SK-N-SH (cell line): ENCODE measurements around the gene S100A9. TPM values are rescaled to one million over a fixed set of nuclear protein-coding genes. Genes with fewer than 3 reads are reported as not detected.

ENCODE experiments used
- CTCF ChIA-PET: fragments of 300-600, 350-600 bp; formaldehyde crosslinking; extraction: SDS; loops from one replicate; lab custom pipeline; 2021; lab: Yijun Ruan, JAX
- POLR2A ChIA-PET: fragments of 350-600 bp; sonication (Branson Sonifier 250); formaldehyde crosslinking; extraction: SDS; loops from one replicate; lab custom pipeline; 2020; ENCODE audit warnings: antibody characterized with exemption, inconsistent platforms; lab: Yijun Ruan, JAX
- DNase-seq: peaks from one replicate; pipeline ENCODE4 v3.0.0; 2012
- H2AFZ ChIP-seq: fragments of 200-600 bp; sonication (generic); 2 replicates; pipeline ENCODE4 v1.8.1; 2016; ENCODE audit warnings: antibody characterized with exemption, mild to moderate bottlenecking, low read depth
- H3F3A ChIP-seq: fragments of 200-600 bp; sonication (generic); replicated peaks from 2 replicates; pipeline ENCODE3; 2016; ENCODE audit warnings: antibody characterized with exemption, mild to moderate bottlenecking; ENCODE audit not compliant: insufficient read depth
- H3K27ac ChIP-seq, 2 experiments: fragments of 200-500 bp in 1 of 2; fragments of 200-600 bp in 1 of 2; sonication (Bioruptor generic) in 1 of 2; sonication (generic), shearing (Covaris generic) in 1 of 2; 2 replicates each; pipeline versions ENCODE4 v1.5.1 to v1.6.1; 2014 to 2016; ENCODE audit warnings: low read depth in 2 of 2, inconsistent platforms in 1 of 2, low read length in 1 of 2, mild to moderate bottlenecking in 1 of 2, mixed read lengths in 1 of 2
- H3K27me3 ChIP-seq: fragments of 200-600 bp; sonication (generic), shearing (Covaris generic); 2 replicates; pipeline ENCODE4 v1.6.1; 2016; ENCODE audit warnings: mixed run types; ENCODE audit not compliant: insufficient read depth
- H3K36me3 ChIP-seq, 2 experiments: fragments of 200-500 bp in 1 of 2; fragments of 200-600 bp in 1 of 2; sonication (Bioruptor generic) in 1 of 2; sonication (generic) in 1 of 2; replicated peaks in 1 of 2; 2 replicates each; pipeline versions ENCODE3 to v1.5.1; 2014 to 2016; ENCODE audit warnings: low read length in 1 of 2, mild to moderate bottlenecking in 1 of 2; ENCODE audit not compliant: insufficient read depth in 2 of 2, control insufficient read depth in 1 of 2
- H3K4me1 ChIP-seq, 2 experiments: fragments of 200-500 bp in 1 of 2; fragments of 200-600 bp in 1 of 2; sonication (Bioruptor generic) in 1 of 2; sonication (generic), shearing (Covaris generic) in 1 of 2; 2 replicates each; pipeline versions ENCODE4 v1.5.1 to v1.6.1; 2014 to 2016; ENCODE audit warnings: low read depth in 1 of 2, low read length in 1 of 2, mixed run types in 1 of 2; ENCODE audit not compliant: insufficient read depth in 2 of 2, control insufficient read depth in 1 of 2
- H3K4me2 ChIP-seq: fragments of 200-600 bp; sonication (generic), shearing (Covaris generic); 2 replicates; pipeline ENCODE4 v1.6.1; 2017; ENCODE audit warnings: mixed run types
- H3K4me3 ChIP-seq, 2 experiments: fragments of 200-500 bp in 1 of 2; fragments of 200-600 bp in 1 of 2; sonication (Bioruptor generic) in 1 of 2; sonication (generic), shearing (Covaris generic) in 1 of 2; 2 replicates each; pipeline versions ENCODE4 v1.5.1 to v1.8.1; 2014 to 2016; ENCODE audit warnings: low read depth in 2 of 2, inconsistent platforms in 1 of 2, low read length in 1 of 2, mild to moderate bottlenecking in 1 of 2, mixed read lengths in 1 of 2, moderate library complexity in 1 of 2
- H3K79me2 ChIP-seq: fragments of 200-600 bp; sonication (generic); 2 replicates; pipeline ENCODE4 v1.8.1; 2017; ENCODE audit warnings: mild to moderate bottlenecking; ENCODE audit not compliant: insufficient read depth
- H3K9ac ChIP-seq: fragments of 200-600 bp; sonication (generic); 2 replicates; pipeline ENCODE4 v1.6.1; 2017; ENCODE audit warnings: mixed run types
- H3K9me2 ChIP-seq: fragments of 200-600 bp; sonication (generic); 2 replicates; pipeline ENCODE4 v1.6.1; 2017; ENCODE audit warnings: mixed run types
- H3K9me3 ChIP-seq: fragments of 200-600 bp; sonication (generic); 2 replicates; pipeline ENCODE4 v1.6.1; 2017; ENCODE audit warnings: mixed run types, mild to moderate bottlenecking, moderate library complexity
- H4K20me1 ChIP-seq: fragments of 200-600 bp; sonication (generic); 2 replicates; pipeline ENCODE4 v1.6.1; 2017; ENCODE audit warnings: mild to moderate bottlenecking, mixed run types; ENCODE audit not compliant: insufficient read depth
- CHD2 ChIP-seq: fragments of 150-350 bp; IDR thresholded peaks from 2 replicates; pipeline ENCODE4 v1.6.1; 2018; ENCODE audit warnings: low read length; ENCODE audit not compliant: partially characterized antibody
- EZH2phosphoT487 ChIP-seq: fragments of 200-600 bp; sonication (generic); IDR thresholded peaks from 2 replicates; pipeline ENCODE4 v1.6.1; 2017; ENCODE audit warnings: low read depth, mixed run types, mild to moderate bottlenecking, antibody characterized with exemption, moderate library complexity, borderline replicate concordance
- FOXJ3 ChIP-seq: sonication (generic); formaldehyde crosslinking; IDR thresholded peaks from 2 replicates; pipeline ENCODE4 v1.5.1; 2020; ENCODE audit warnings: mild to moderate bottlenecking, missing genetic modification reagents
- FOXM1 ChIP-seq: IDR thresholded peaks from 2 replicates; pipeline ENCODE4 v1.4.0; 2012; ENCODE audit warnings: low read depth, mild to moderate bottlenecking
- IRF3 ChIP-seq: fragments of 150-350 bp; IDR thresholded peaks from 2 replicates; pipeline ENCODE4 v1.6.1; 2016; ENCODE audit warnings: mild to moderate bottlenecking, low read depth, low read length
- MEF2A ChIP-seq: IDR thresholded peaks from 2 replicates; pipeline ENCODE4 v1.4.0; 2012; ENCODE audit warnings: low read depth, borderline replicate concordance
- PBX3 ChIP-seq: IDR thresholded peaks from 2 replicates; pipeline ENCODE4; 2012
- USF1 ChIP-seq: IDR thresholded peaks from 2 replicates; pipeline ENCODE4 v1.4.0; 2012; ENCODE audit warnings: low read depth, borderline replicate concordance
- WGBS: methylation state at CpG from one replicate; pipeline ENCODE4 v1.1.6; 2017; ENCODE audit warnings: low lambda C conversion rate; 5-methylcytosine and 5-hydroxymethylcytosine counted together
- polyA plus RNA-seq, 3 experiments: library from polyadenylated mRNA; depleted of rRNA; stranded (reverse); fragments of >200 nt; gene quantifications; 2 replicates each; pipeline ENCODE4 v1.2.3, GENCODE V29; 2012

The S100A9 gene
- polyA plus RNA-seq, 1 of the 3 experiments (the other 2 are of a cell fraction), result not detected

GRCh38 chr1:153379591-153379990 lies 21.9 kb downstream of the S100A9 start:
- no peaks in the 10 kb centered on the region for H4K20me1 ChIP-seq
- TF ChIP-seq FOXJ3 (CRISPR knock-in tag) (no peak), IRF3 (no peak), MEF2A (no peak), USF1 (no peak), CHD2 (no peak)
- H3K4me1 ChIP-seq, result no peaks in the 10 kb centered on the region
- H3K27me3 ChIP-seq, result no peaks in the 10 kb centered on the region; the same call in 1 of the 2 replicates
- no peak overlapping the region for H3K4me2 ChIP-seq
- no peak for DNase-seq
- H2AFZ ChIP-seq, result no peak overlapping the region
- H3K4me3 ChIP-seq, result no peak overlapping the region
- H3K9me2 ChIP-seq, result no peaks in the 10 kb centered on the region
- CTCF ChIA-PET, result no interaction called here
- no peak overlapping the region for H3K9ac ChIP-seq
- POLR2A ChIA-PET, result no interaction called here
- no peaks in the 10 kb centered on the region for H3K36me3 ChIP-seq
- H3K79me2 ChIP-seq, result no peaks in the 10 kb centered on the region
- H3K27ac ChIP-seq, result no peak overlapping the region
- H3K9me3 ChIP-seq, result no peaks in the 10 kb centered on the region
- WGBS, result 11% methylated on average over 9 of the region's 10 CpGs
- no peaks in the 10 kb centered on the region for H3F3A ChIP-seq

GRCh38 chr1:153380711-153381110 lies 23.1 kb downstream of the S100A9 start:
- POLR2A ChIA-PET, result no interaction called here

More at GRCh38 chr1:153380711-153381110, 23.1 kb downstream of the S100A9 start:
- Histone ChIP-seq H4K20me1 (no peaks in the 10 kb centered on the region), H2AFZ (no peak overlapping the region), H3F3A (no peaks in the 10 kb centered on the region), H3K4me3 (no peak overlapping the region), H3K9me2 (no peaks in the 10 kb centered on the region), H3K4me2 (no peak overlapping the region), H3K9me3 (no peaks in the 10 kb centered on the region), H3K36me3 (no peaks in the 10 kb centered on the region), H3K9ac (no peak overlapping the region), H3K4me1 (no peaks in the 10 kb centered on the region), H3K27ac (no peak overlapping the region), H3K79me2 (no peaks in the 10 kb centered on the region), H3K27me3 (no peaks in the 10 kb centered on the region; the same call in 1 of the 2 replicates)
- TF ChIP-seq USF1 (no peak), CHD2 (no peak), EZH2phosphoT487 (no peak), PBX3 (no peak), FOXM1 (no peak), MEF2A (no peak)
- CTCF ChIA-PET, result no interaction called here
- 37% methylated on average over 14 of the region's 23 CpGs for WGBS
- no peak for DNase-seq
